ENCODE results near the gene PRKCA. TPM values are rescaled to one million over a fixed set of nuclear protein-coding genes. Genes with fewer than 3 reads are reported as not detected.
A peak's percentile ranks its signal among the peaks of the same experiment; 100 is the strongest.

The PRKCA gene
- total and polyA plus RNA-seq, 9 of the 15 experiments (the other 6 are each of a cell fraction or from before 2014, with no cell fraction given), result 3.2 to 33.0 (median 17.8) TPM

DNA sequence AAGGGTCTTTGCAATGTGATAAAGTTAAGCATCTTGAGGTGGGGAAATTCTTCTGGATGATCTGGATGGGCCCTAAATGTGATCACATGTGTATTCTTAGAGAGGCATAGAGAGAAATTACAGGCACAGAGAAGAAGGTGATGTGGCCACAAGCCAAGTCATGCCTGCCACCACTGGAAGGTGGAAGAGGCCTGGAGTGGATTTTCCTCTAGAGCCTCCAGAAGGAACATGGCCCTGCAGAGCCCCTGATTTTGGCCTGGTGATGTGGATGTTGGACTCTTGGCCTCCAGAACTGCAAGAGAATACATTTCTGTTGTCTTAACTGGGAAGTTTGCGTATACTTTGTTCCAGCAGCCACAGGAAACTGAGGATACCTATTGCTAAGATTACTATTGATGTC, 375.6 kb downstream of the PRKCA start:
- intact Hi-C loops (cut with micrococcal nuclease), result loop anchor here (10.0 kb wide), 1 partner anchor 113 kb away; no protein-coding TSS in a partner anchor
- DNase-seq (ENCODE audit: extremely low read depth in 1 of 4, low spot score in 3 of 4), result no peak
- no peak overlapping the region for H2AFZ ChIP-seq (ENCODE audit: low read depth, low read length)
- H3K9me1 ChIP-seq (ENCODE audit: control insufficient read depth, insufficient read depth, low read length), result no peaks in the 10 kb centered on the region
- no peak overlapping the region for H3K9ac ChIP-seq (ENCODE audit: insufficient read depth in 1 of 2, low read depth in 2 of 2, low read length in 2 of 2)
- ATAC-seq, result no peak
- no peak for FAIRE-seq
- no peak overlapping the region for H3K4me3 ChIP-seq
- 0 out of 2 replicates have a peak, but pooled peaks cover 6% of the 10 kb centered on the region for H4K20me1 ChIP-seq (replicated peaks; ENCODE audit: control insufficient read depth, insufficient read depth, low read length)
- CTCF ChIA-PET (ENCODE audit: low intra/inter-chr PET ratio), result no interaction called here
- no peaks in the 10 kb centered on the region for H3K79me2 ChIP-seq (ENCODE audit: control insufficient read depth, insufficient read depth, low read length)
- no TSS peak for BruUV-seq (replicated peaks)
- POLR2A ChIA-PET, result no interaction called here
- no peak overlapping the region for H3K27ac ChIP-seq (ENCODE audit: extremely low read depth, low read depth, low read length)
- in situ Hi-C loops (cut with MboI), result loop anchor here (10.0 kb wide), 1 partner anchor 423 kb away; no protein-coding TSS in a partner anchor
- no peaks in the 10 kb centered on the region for H3K4me1 ChIP-seq (replicated peaks in 1 of 2; ENCODE audit: control insufficient read depth in 2 of 2, insufficient read depth in 2 of 2, low read length in 2 of 2)
- no peak overlapping the region for H3K4me2 ChIP-seq (ENCODE audit: insufficient read depth, low read length)
- TF ChIP-seq, protein P1, sequence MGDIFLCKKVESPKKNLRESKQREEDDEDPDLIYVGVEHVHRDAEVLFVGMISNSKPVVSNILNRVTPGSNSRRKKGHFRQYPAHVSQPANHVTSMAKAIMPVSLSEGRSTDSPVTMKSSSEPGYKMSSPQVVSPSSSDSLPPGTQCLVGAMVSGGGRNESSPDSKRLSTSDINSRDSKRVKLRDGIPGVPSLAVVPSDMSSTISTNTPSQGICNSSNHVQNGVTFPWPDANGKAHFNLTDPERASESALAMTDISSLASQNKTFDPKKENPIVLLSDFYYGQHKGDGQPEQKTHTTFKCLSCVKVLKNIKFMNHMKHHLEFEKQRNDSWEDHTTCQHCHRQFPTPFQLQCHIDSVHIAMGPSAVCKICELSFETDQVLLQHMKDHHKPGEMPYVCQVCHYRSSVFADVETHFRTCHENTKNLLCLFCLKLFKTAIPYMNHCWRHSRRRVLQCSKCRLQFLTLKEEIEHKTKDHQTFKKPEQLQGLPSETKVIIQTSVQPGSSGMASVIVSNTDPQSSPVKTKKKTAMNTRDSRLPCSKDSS (IDR thresholded peaks at IDR 0.05; ENCODE audit: low read depth, partially characterized antibody), result no peak
- TF ChIP-seq CEBPG (CRISPR knock-in tag; IDR thresholded peaks at IDR 0.05) (no peak), CEBPG (tag; conservative IDR thresholded peaks at IDR 0.05 in 1 of 2, IDR thresholded peaks at IDR 0.05 in 1 of 2) (0 out of 4 replicates have a peak, but pooled peaks of 1 of the 2 experiments have one; percentile 0)
- H3K36me3 ChIP-seq (ENCODE audit: control insufficient read depth, insufficient read depth, low read length), result no peaks in the 10 kb centered on the region; the same call in 2 of the 3 replicates
- H3K27me3 ChIP-seq (ENCODE audit: control insufficient read depth in 2 of 2, insufficient read depth in 2 of 2, low read length in 2 of 2), result no peaks in the 10 kb centered on the region
- no peaks in the 10 kb centered on the region for H3K9me3 ChIP-seq (replicated peaks; ENCODE audit: control insufficient read depth, insufficient read depth, low read depth, low read length)
- WGBS (ENCODE audit: insufficient coverage, low coverage, missing lambda C conversion rate), result 100% methylated on average over 1 of the region's 1 CpG

GRCh38 chr17:66678827-66679226, 376.4 kb downstream of the PRKCA start:
- Histone ChIP-seq H2AFZ (ENCODE audit: low read depth, low read length) (no peak overlapping the region), H3K9ac (ENCODE audit: insufficient read depth in 1 of 2, low read depth in 2 of 2, low read length in 2 of 2) (no peak overlapping the region), H3K27me3 (ENCODE audit: control insufficient read depth in 2 of 2, insufficient read depth in 2 of 2, low read length in 2 of 2) (no peaks in the 10 kb centered on the region), H3K36me3 (ENCODE audit: control insufficient read depth, insufficient read depth, low read length) (no peaks in the 10 kb centered on the region; the same call in 2 of the 3 replicates), H3K27ac (ENCODE audit: extremely low read depth, low read depth, low read length) (no peak overlapping the region), H3K9me1 (ENCODE audit: control insufficient read depth, insufficient read depth, low read length) (no peaks in the 10 kb centered on the region), H3K79me2 (ENCODE audit: control insufficient read depth, insufficient read depth, low read length) (no peaks in the 10 kb centered on the region), H3K4me1 (replicated peaks in 1 of 2; ENCODE audit: control insufficient read depth in 2 of 2, insufficient read depth in 2 of 2, low read length in 2 of 2) (no peaks in the 10 kb centered on the region), H3K9me3 (replicated peaks; ENCODE audit: control insufficient read depth, insufficient read depth, low read depth, low read length) (no peaks in the 10 kb centered on the region), H4K20me1 (replicated peaks; ENCODE audit: control insufficient read depth, insufficient read depth, low read length) (0 out of 2 replicates have a peak, but pooled peaks cover 3% of the 10 kb centered on the region), H3K4me3 (no peak overlapping the region), H3K4me2 (ENCODE audit: insufficient read depth, low read length) (no peak overlapping the region)
- whole genome bisulfite sequencing (ENCODE audit: insufficient coverage, low coverage, missing lambda C conversion rate), result 92% methylated on average over 2 of the region's 2 CpGs
- CTCF ChIA-PET (ENCODE audit: low intra/inter-chr PET ratio), result no interaction called here
- intact Hi-C loops (cut with micrococcal nuclease) (loop anchor here (10.0 kb wide), 1 partner anchor 114 kb away; no protein-coding TSS in a partner anchor), in situ Hi-C loops (cut with MboI) (loop anchor here (10.0 kb wide), 1 partner anchor 424 kb away; no protein-coding TSS in a partner anchor)
- no TSS peak for BruUV-seq (replicated peaks)
- FAIRE-seq (no peak), ATAC-seq (no peak), DNase-seq (ENCODE audit: extremely low read depth in 1 of 4, low spot score in 3 of 4) (no peak)
- POLR2A ChIA-PET, result no interaction called here
- TF ChIP-seq ATF6 (CRISPR knock-in tag; IDR thresholded peaks at IDR 0.05) (no peak), FOXJ2 (tag; IDR thresholded peaks at IDR 0.05) (no peak), ZNF512 (tag; IDR thresholded peaks at IDR 0.05) (no peak), NFXL1 (CRISPR knock-in tag; IDR thresholded peaks at IDR 0.05) (no peak), GABPA (tag; conservative IDR thresholded peaks at IDR 0.05; ENCODE audit: low read depth) (no peak), ZNF384 (IDR thresholded peaks at IDR 0.05; ENCODE audit: low read depth, low read length) (no peak), SIX5 (IDR thresholded peaks at IDR 0.05; ENCODE audit: borderline replicate concordance in 1 of 2, insufficient read depth in 1 of 2, low read depth in 1 of 2, low read length in 2 of 2) (no peak)

All from K562 (cell line).